Cardiac muscle cell (in vitro differentiated cells and primary cell): Measurements from ENCODE around the gene SH3PXD2A. TPM values are rescaled to one million over a fixed set of nuclear protein-coding genes. Genes with fewer than 3 reads are reported as not detected.
A peak's percentile ranks its signal among the peaks of the same experiment; 100 is the strongest.

Experiments used
- DNase-seq, 2 donors: peaks; one replicate each; pipeline versions ENCODE4 v3.0.0 to v3.0.0-alpha.2; 2010 to 2017; ENCODE audit warnings: low read depth in 1 of 2, low spot score in 1 of 2
- H3K27ac ChIP-seq: fragments of 200-600 bp; sonication (generic); 2 replicates; pipeline ENCODE4 v1.5.1; 2016
- H3K27me3 ChIP-seq: fragments of 200-600 bp; sonication (generic); 2 replicates; pipeline ENCODE4 v1.6.0; 2016; ENCODE audit warnings: control low read depth
- H3K36me3 ChIP-seq: fragments of 200-600 bp; sonication (generic); 2 replicates; pipeline ENCODE4 v1.5.1; 2016; ENCODE audit warnings: control low read depth
- H3K4me1 ChIP-seq: fragments of 200-600 bp; sonication (generic); 2 replicates; pipeline ENCODE4 v1.8.1; 2017; ENCODE audit warnings: low read depth, mild to moderate bottlenecking, mixed run types
- H3K4me3 ChIP-seq: fragments of 200-600 bp; sonication (generic); 2 replicates; pipeline ENCODE4 v1.5.1; 2016; ENCODE audit warnings: mild to moderate bottlenecking
- H3K9me3 ChIP-seq: fragments of 200-600 bp; sonication (generic); 2 replicates; pipeline ENCODE4 v1.5.1; 2017; ENCODE audit warnings: low read depth, mild to moderate bottlenecking, control low read depth
- polyA plus RNA-seq: library from polyadenylated mRNA; unstranded; fragments of >200 nt; fragmentation: Nextera tagmentation; extraction: Ambion mirVana; gene quantifications from 2 replicates; pipeline ENCODE4 v1.2.1, GENCODE V29; 2016
- total RNA-seq: library from RNA; depleted of rRNA; stranded (reverse); fragments of >200 nt; gene quantifications from 2 replicates; pipeline ENCODE4 v1.2.3, GENCODE V29; 2016
- TF ChIP-seq, protein P1 (sequence below): IDR thresholded peaks from 2 replicates; pipeline ENCODE4 v1.5.1; 2012; ENCODE audit warnings: low read depth, mild to moderate bottlenecking, low read length

Gene SH3PXD2A
- total and polyA plus RNA-seq, 2 experiments from 2014 or later, result 32.2 to 75.9 TPM

DNA sequence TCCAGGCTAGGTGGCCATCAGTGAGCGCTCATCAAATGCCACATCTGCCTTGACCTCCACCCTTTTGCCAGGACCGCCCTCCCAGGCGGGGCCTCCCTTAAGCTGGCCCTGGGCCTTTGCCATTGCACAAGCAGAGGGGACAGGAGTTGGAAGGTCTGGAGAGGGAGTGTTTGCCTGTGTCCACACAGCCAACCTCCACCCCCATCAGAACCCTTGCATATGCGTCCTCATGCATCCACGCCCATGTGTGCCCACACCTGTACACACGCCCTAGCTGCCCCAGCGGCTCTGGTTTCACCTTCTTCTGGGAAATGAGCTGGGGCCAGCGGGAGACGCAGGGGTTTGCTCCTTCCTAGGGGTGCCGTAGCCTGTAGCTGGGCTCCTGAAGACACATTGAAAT, 297.9 kb downstream of the SH3PXD2A start:
- no peaks in the 10 kb centered on the region for H3K27me3 ChIP-seq
- TF ChIP-seq, protein P1, sequence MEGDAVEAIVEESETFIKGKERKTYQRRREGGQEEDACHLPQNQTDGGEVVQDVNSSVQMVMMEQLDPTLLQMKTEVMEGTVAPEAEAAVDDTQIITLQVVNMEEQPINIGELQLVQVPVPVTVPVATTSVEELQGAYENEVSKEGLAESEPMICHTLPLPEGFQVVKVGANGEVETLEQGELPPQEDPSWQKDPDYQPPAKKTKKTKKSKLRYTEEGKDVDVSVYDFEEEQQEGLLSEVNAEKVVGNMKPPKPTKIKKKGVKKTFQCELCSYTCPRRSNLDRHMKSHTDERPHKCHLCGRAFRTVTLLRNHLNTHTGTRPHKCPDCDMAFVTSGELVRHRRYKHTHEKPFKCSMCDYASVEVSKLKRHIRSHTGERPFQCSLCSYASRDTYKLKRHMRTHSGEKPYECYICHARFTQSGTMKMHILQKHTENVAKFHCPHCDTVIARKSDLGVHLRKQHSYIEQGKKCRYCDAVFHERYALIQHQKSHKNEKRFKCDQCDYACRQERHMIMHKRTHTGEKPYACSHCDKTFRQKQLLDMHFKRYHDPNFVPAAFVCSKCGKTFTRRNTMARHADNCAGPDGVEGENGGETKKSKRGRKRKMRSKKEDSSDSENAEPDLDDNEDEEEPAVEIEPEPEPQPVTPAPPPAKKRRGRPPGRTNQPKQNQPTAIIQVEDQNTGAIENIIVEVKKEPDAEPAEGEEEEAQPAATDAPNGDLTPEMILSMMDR, result no peak
- no peak for DNase-seq
- no peaks in the 10 kb centered on the region for H3K36me3 ChIP-seq
- H3K4me1 ChIP-seq, result no peaks in the 10 kb centered on the region
- H3K27ac ChIP-seq, result no peak overlapping the region
- H3K4me3 ChIP-seq, result no peak overlapping the region
- H3K9me3 ChIP-seq, result no peaks in the 10 kb centered on the region

DNA sequence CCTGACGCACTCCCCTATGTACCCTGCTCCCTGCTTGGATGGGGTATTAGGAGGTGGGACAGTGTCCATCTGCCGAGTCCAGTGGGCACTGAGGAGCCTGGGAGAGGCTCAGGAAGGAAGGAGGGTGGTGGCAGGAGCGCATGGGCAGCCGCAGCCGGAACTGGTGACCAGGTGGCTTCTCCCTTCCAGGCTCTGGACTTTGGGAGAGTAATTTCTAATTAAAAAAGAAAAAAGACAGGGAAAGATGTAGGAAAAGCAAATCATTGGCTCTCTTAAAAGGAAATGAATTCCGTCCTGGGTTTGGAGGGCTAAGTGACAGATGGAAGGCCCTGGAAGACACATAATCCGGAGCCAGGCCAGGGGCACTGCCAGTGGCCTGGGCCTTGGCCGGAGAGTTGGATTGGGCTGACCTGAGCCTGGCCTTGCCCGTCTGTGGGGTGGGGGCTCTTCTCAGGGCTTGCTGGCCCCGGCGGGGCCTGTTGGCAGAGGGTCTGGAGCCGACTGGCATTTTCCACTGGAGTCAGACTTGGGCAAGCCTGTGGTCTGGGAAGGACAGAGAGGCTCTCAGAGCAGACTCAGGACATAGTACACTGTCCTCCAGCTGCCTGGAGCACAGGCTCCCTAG, 298.9 kb downstream of the SH3PXD2A start:
- H3K27me3 ChIP-seq, result no peaks in the 10 kb centered on the region

DNA sequence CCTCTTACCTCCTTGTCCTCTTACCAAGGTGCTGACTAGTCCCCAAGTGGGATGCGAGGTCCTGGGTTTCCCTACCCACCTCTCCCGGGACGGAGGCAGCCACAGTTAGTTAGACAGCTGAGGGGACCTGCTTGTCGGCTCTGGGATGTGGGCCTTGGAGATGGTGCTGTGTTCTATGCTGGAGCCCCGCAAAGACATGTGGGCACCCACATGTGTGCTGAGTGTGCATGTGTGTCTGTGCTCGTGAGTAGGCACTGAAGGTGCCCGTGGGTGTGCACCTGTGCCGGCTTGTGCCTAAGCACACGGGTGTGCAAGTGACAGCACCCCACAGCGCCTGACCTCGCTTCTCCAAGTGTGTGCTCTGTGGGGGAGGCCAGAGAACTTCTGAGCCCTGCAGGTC, 299.7 kb downstream of the SH3PXD2A start:
- H3K27ac ChIP-seq, result no peak overlapping the region
- DNase-seq, result no peak
- H3K4me3 ChIP-seq, result peak overlapping the region; percentile 41
- no peaks in the 10 kb centered on the region for H3K9me3 ChIP-seq
- TF ChIP-seq, protein P1, result no peak
- no peaks in the 10 kb centered on the region for H3K4me1 ChIP-seq
- H3K36me3 ChIP-seq, result no peaks in the 10 kb centered on the region
- no peaks in the 10 kb centered on the region for H3K27me3 ChIP-seq

More for the DNA sequence above, 298.9 kb downstream of the SH3PXD2A start:
- H3K36me3 ChIP-seq, result no peaks in the 10 kb centered on the region
- no peaks in the 10 kb centered on the region for H3K4me1 ChIP-seq
- H3K9me3 ChIP-seq, result no peaks in the 10 kb centered on the region
- DNase-seq, result no peak
- TF ChIP-seq, protein P1, result no peak
- no peak overlapping the region for H3K27ac ChIP-seq
- no peak overlapping the region for H3K4me3 ChIP-seq

DNA sequence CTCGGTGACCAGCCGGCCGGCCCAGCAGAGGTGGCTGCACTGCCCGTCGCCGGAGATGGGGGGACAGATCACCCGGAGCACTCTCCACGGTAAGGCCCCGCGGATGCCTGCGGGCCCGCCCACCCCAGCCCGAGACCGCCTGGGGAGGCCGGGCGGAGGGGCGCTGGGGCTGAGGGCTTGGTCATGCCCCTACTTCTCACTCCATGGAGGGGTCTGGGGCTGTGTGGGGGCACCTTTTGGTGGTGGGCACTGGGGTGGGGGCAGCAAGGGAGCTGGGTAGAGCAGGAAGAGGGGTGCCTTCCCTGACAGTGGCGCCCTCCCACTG, 300.1 kb downstream of the SH3PXD2A start:
- Histone ChIP-seq H3K27me3 (no peaks in the 10 kb centered on the region), H3K4me3 (peak overlapping the region; percentile 41), H3K4me1 (no peaks in the 10 kb centered on the region), H3K36me3 (no peaks in the 10 kb centered on the region), H3K27ac (no peak overlapping the region), H3K9me3 (no peaks in the 10 kb centered on the region)
- no peak for DNase-seq
- TF ChIP-seq, protein P1, result no peak

DNA sequence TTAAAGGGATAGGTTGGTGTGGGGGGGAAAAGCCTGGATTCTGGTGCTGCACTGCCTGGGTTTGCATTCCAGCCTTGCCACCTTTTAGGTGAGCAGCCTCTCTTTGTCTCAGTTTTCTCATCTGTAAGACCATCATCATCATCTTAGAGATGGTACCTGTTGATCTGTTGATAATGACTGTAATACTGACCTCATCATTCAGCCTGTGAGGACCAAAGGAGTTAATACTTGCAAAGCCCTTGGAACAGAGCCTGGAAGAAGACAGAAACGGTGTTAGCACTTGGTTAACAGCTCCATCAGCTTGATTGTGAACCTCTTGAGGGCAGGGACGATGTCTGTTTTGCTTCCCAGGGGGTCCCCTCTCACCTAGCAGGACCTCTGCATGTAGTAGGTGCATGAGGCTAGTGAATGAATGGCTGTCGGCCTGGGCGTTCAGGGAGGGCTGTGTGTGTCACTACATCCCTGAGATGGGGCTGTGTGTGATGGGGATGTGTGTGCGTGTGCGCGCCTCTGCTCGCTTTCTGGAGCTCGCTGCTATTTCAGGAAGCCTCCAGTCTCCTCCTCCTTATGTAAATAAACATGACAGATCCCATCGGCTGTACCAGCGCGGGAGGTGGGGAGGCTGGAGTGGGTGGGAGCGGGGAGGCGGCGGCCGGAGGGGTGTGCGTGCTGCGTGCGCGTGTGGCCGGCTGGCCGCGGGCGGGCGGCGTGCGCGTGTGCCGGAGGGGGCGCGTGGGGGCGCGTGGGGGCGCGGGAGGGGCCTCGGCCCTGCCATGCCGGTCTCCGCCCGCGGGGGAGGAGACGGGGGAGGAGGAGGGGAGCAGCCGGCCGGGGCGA, 300.7 kb downstream of the SH3PXD2A start:
- peak; percentile 63 to 85 for DNase-seq
- no peaks in the 10 kb centered on the region for H3K4me1 ChIP-seq
- TF ChIP-seq, protein P1, result no peak
- H3K27ac ChIP-seq, result no peak overlapping the region
- no peaks in the 10 kb centered on the region for H3K36me3 ChIP-seq
- peak overlapping the region; percentile 41 for H3K4me3 ChIP-seq
- no peaks in the 10 kb centered on the region for H3K9me3 ChIP-seq
- H3K27me3 ChIP-seq, result no peaks in the 10 kb centered on the region
